OCI-LY3 (cell line): ENCODE measurements around the gene TEX26.

Experiments used
- EZH2phosphoT487 ChIP-seq: fragments of 200-600 bp; shearing (Covaris generic); IDR thresholded peaks from 2 replicates; pipeline ENCODE4 v1.6.1; 2018; ENCODE audit warnings: antibody characterized with exemption, mixed run types, low read depth
- TF ChIP-seq, protein P1 (sequence below): fragments of 200-600, 300-600 bp; sonication (generic); IDR thresholded peaks from 2 replicates; pipeline ENCODE4 v1.5.1; 2014; ENCODE audit warnings: antibody characterized with exemption, low read length, low read depth

DNA sequence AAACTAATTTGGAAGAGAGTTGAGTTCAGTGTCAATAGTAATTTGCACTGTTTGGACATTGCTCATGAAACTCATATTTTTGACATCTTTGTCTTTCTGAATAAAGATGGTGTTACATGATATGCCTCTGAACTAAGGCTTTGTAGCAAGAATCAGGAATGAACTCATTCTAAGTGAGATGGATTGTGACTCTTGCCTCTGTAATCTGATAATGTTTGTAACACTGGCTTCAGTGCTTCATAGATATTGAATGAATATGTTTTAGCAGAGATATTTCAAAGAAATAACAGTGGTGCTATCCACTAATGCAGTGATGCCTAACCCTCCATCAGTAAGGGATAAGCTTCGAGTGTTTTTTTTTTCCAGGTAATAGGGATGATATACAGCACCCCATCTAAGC is 32.9 kb downstream of the TEX26 start:
- TF ChIP-seq, protein P1, sequence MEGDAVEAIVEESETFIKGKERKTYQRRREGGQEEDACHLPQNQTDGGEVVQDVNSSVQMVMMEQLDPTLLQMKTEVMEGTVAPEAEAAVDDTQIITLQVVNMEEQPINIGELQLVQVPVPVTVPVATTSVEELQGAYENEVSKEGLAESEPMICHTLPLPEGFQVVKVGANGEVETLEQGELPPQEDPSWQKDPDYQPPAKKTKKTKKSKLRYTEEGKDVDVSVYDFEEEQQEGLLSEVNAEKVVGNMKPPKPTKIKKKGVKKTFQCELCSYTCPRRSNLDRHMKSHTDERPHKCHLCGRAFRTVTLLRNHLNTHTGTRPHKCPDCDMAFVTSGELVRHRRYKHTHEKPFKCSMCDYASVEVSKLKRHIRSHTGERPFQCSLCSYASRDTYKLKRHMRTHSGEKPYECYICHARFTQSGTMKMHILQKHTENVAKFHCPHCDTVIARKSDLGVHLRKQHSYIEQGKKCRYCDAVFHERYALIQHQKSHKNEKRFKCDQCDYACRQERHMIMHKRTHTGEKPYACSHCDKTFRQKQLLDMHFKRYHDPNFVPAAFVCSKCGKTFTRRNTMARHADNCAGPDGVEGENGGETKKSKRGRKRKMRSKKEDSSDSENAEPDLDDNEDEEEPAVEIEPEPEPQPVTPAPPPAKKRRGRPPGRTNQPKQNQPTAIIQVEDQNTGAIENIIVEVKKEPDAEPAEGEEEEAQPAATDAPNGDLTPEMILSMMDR = no peak
- no peak for TF ChIP-seq EZH2phosphoT487
